K562 (cell line): ENCODE measurements around the gene ATAD2B. TPM values are rescaled to one million over a fixed set of nuclear protein-coding genes. Genes with fewer than 3 reads are reported as not detected.

Experiments used
- ATAC-seq: fragments of 200-7000 bp; cut with Tn5 transposase; 3 replicates; pipeline ENCODE4 v1.9.1; 2020; ENCODE audit warnings: moderate library complexity
- BruUV-seq: library from RNA; stranded (reverse); fragments of 400-500 nt; replicated peaks from 2 replicates; lab custom pipeline; 2021; lab: Mats Ljungman, UMichigan
- CTCF ChIA-PET: fragments of 300-600 bp; formaldehyde crosslinking; extraction: SDS; loops from one replicate; lab custom pipeline; 2021; ENCODE audit warnings: low intra/inter-chr PET ratio; lab: Yijun Ruan, JAX
- POLR2A ChIA-PET: fragments of 300-600, 350-650 bp; sonication (Branson Sonifier 250); formaldehyde crosslinking; extraction: SDS; loops from one replicate; lab custom pipeline; 2021; ENCODE audit warnings: antibody characterized with exemption, inconsistent platforms; lab: Yijun Ruan, JAX
- DNase-seq, 4 experiments: peaks; one replicate each; pipeline versions ENCODE4 v3.0.0 to v3.0.0-alpha.2; 2011 to 2018; ENCODE audit warnings: low spot score in 3 of 4, mixed read lengths in 3 of 4; ENCODE audit errors: extremely low read depth in 1 of 4
- FAIRE-seq: peaks from 2 replicates; lab custom pipeline; 2011; peaks lifted over from hg19 to GRCh38; lab: Jason Lieb, UNC
- H2AFZ ChIP-seq: 2 replicates; pipeline ENCODE4 v1.6.0; 2011; ENCODE audit warnings: low read depth, low read length, control low read depth, inconsistent platforms
- H3K27ac ChIP-seq: fragments of 200-600 bp; 3 replicates; pipeline ENCODE4 v1.8.0; 2011; ENCODE audit warnings: low read depth, mild to moderate bottlenecking, control low read depth, inconsistent platforms, low read length, moderate library complexity, mixed read lengths; ENCODE audit errors: extremely low read depth
- H3K27me3 ChIP-seq, 2 experiments: fragments of 300-600 bp in 1 of 2; 2 replicates in 1 of 2; 3 replicates in 1 of 2; pipeline versions ENCODE4 v1.6.0 to v1.8.0; 2011; ENCODE audit warnings: inconsistent platforms in 2 of 2, low read length in 2 of 2, mild to moderate bottlenecking in 1 of 2, mixed read lengths in 1 of 2, moderate library complexity in 1 of 2; ENCODE audit not compliant: control insufficient read depth in 2 of 2, insufficient read depth in 2 of 2
- H3K36me3 ChIP-seq: fragments of 300-600 bp; 3 replicates; pipeline ENCODE4 v1.8.0; 2011; ENCODE audit warnings: mild to moderate bottlenecking, low read length, inconsistent platforms; ENCODE audit not compliant: control insufficient read depth, insufficient read depth
- H3K4me1 ChIP-seq, 2 experiments: fragments of 200-600 bp in 1 of 2; replicated peaks in 1 of 2; 2 replicates in 1 of 2; 3 replicates in 1 of 2; pipeline versions ENCODE4 v1.5.1 to v1.8.0; 2011; ENCODE audit warnings: inconsistent platforms in 2 of 2, low read length in 2 of 2, mild to moderate bottlenecking in 1 of 2, mixed read lengths in 1 of 2, moderate library complexity in 1 of 2; ENCODE audit not compliant: control insufficient read depth in 2 of 2, insufficient read depth in 2 of 2
- H3K4me2 ChIP-seq: 2 replicates; pipeline ENCODE4 v1.6.1; 2011; ENCODE audit warnings: low read length, control low read depth, inconsistent platforms, mixed read lengths; ENCODE audit not compliant: insufficient read depth
- H3K4me3 ChIP-seq: fragments of 200-600 bp; sonication (generic), shearing (Covaris generic); 2 replicates; pipeline ENCODE4 v1.5.1; 2016; ENCODE audit warnings: control low read depth, inconsistent platforms
- H3K79me2 ChIP-seq: fragments of 200-600 bp; 3 replicates; pipeline ENCODE4 v1.8.0; 2011; ENCODE audit warnings: low read length, inconsistent platforms; ENCODE audit not compliant: control insufficient read depth, insufficient read depth
- H3K9ac ChIP-seq, 2 experiments: 2 replicates each; pipeline versions ENCODE4 v1.6.0 to v1.6.1; 2011; ENCODE audit warnings: low read depth in 2 of 2, low read length in 2 of 2, control low read depth in 1 of 2, inconsistent platforms in 1 of 2, mild to moderate bottlenecking in 1 of 2, mixed read lengths in 1 of 2; ENCODE audit not compliant: insufficient read depth in 1 of 2
- H3K9me1 ChIP-seq: one replicate; pipeline ENCODE4 v1.6.0; 2011; ENCODE audit warnings: inconsistent platforms, mild to moderate bottlenecking, low read length, moderate library complexity; ENCODE audit not compliant: control insufficient read depth, insufficient read depth
- H3K9me3 ChIP-seq: replicated peaks from 2 replicates; pipeline ENCODE4 v1.5.1; 2011; ENCODE audit warnings: low read depth, low read length, inconsistent platforms; ENCODE audit not compliant: control insufficient read depth, insufficient read depth
- H4K20me1 ChIP-seq: replicated peaks from 2 replicates; pipeline ENCODE4 v1.6.1; 2011; ENCODE audit warnings: low read length, inconsistent platforms, mixed read lengths; ENCODE audit not compliant: control insufficient read depth, insufficient read depth
- CHD2 ChIP-seq: IDR thresholded peaks from 2 replicates; pipeline ENCODE4 v1.6.1; 2011; ENCODE audit warnings: low read depth, low read length
- CHD4 ChIP-seq: fragments of 200-600 bp; sonication (generic); IDR thresholded peaks from 3 replicates; pipeline ENCODE4 v1.6.1; 2012; ENCODE audit warnings: low read depth, mild to moderate bottlenecking, mixed read lengths, low read length, inconsistent platforms; ENCODE audit not compliant: insufficient read depth, insufficient replicate concordance, poor library complexity, severe bottlenecking
- ZNF217 ChIP-seq: sonication (generic); formaldehyde crosslinking; IDR thresholded peaks from 2 replicates; pipeline ENCODE4 v1.8.0; 2022; ENCODE audit warnings: mild to moderate bottlenecking, missing genetic modification reagents
- ZNF282 ChIP-seq: sonication (generic); formaldehyde crosslinking; IDR thresholded peaks from 2 replicates; pipeline ENCODE4 v1.8.1; 2023; ENCODE audit warnings: missing genetic modification reagents
- ZNF583 ChIP-seq: fragments of 250-450 bp; sonication (Bioruptor Pico); IDR thresholded peaks from 2 replicates; pipeline ENCODE4 v1.4.0; 2020
- ZNF592 ChIP-seq: fragments of 450-650 bp; IDR thresholded peaks from 2 replicates; pipeline ENCODE4 v1.6.1; 2017; ENCODE audit warnings: antibody characterized with exemption, mild to moderate bottlenecking
- ZNF780A ChIP-seq: fragments of 250-450 bp; sonication (Bioruptor Pico); IDR thresholded peaks from 2 replicates; pipeline ENCODE4 v1.5.0; 2021; ENCODE audit warnings: mild to moderate bottlenecking
- WGBS: fragments of 100-300 bp; shearing (Covaris generic); methylation state at CpG from one replicate; pipeline ENCODE4 v1.1.6; 2016; ENCODE audit warnings: low coverage, mixed read lengths; ENCODE audit not compliant: insufficient coverage; ENCODE audit errors: missing lambda C conversion rate; 5-methylcytosine and 5-hydroxymethylcytosine counted together
- in situ Hi-C: fragments of 300-500 bp; cut with MboI; formaldehyde crosslinking; loops from 4 replicates; pipeline ENCODE4 v1.15.0; 2018; ENCODE audit warnings: inconsistent platforms, mixed read lengths
- intact Hi-C: fragments of 100-400 bp; cut with micrococcal nuclease; formaldehyde crosslinking; loops from 2 replicates; pipeline ENCODE4 v1.14.2; 2022
- polyA plus RNA-seq, 8 experiments: library from polyadenylated mRNA; depleted of rRNA in 4 of 8; stranded (reverse) in 5 of 8; unstranded in 3 of 8; fragments of >200 nt; fragmentation: Nextera tagmentation in 2 of 8; fragmentation: Illumina TruSeq in 1 of 8; extraction: Ambion mirVana in 2 of 8; extraction: Trizol in 1 of 8; gene quantifications; 2 replicates each; pipeline versions ENCODE4 v1.2.1 to v1.2.3, GENCODE V29; 2011 to 2014; ENCODE audit warnings: inconsistent platforms in 1 of 8, missing spikeins in 1 of 8
- total RNA-seq, 7 experiments: library from RNA; depleted of rRNA in 6 of 7; stranded (reverse); fragments of >200 nt in 6 of 7; fragmentation: Illumina TruSeq in 2 of 7; extraction: Trizol in 2 of 7; gene quantifications; 2 replicates each; pipeline versions ENCODE4 v1.2.1 to v1.2.3, GENCODE V29; 2011 to 2021; ENCODE audit warnings: low replicate concordance in 1 of 7

ATAD2B gene
- total and polyA plus RNA-seq, 9 of the 15 experiments (the other 6 are each of a cell fraction or from before 2014, with no cell fraction given): 3.2 to 21.6 (median 11.4) TPM

- TF ChIP-seq CHD4: no peak
- TF ChIP-seq ZNF583: no peak
- no peak for TF ChIP-seq ZNF780A (CRISPR knock-in tag)
- TF ChIP-seq ZNF217 (CRISPR knock-in tag): no peak
- no peak for TF ChIP-seq ZNF592
- TF ChIP-seq ZNF282 (CRISPR knock-in tag): no peak
- no peak for TF ChIP-seq CHD2
- CTCF ChIA-PET: no interaction called here
- intact Hi-C loops (no loop called here), in situ Hi-C loops (no loop called here)
- FAIRE-seq: no peak
- 100% methylated on average over 1 of the region's 1 CpG for WGBS
- Histone ChIP-seq H2AFZ (no peak overlapping the region), H3K27me3 (no peaks in the 10 kb centered on the region), H4K20me1 (no peaks in the 10 kb centered on the region), H3K36me3 (peaks cover 10% of the 10 kb centered on the region; the same call in 1 of the 3 replicates), H3K79me2 (no peaks in the 10 kb centered on the region; the same call in 2 of the 3 replicates), H3K9me1 (no peaks in the 10 kb centered on the region), H3K27ac (no peak overlapping the region), H3K9ac (no peak overlapping the region), H3K9me3 (no peaks in the 10 kb centered on the region), H3K4me3 (no peak overlapping the region), H3K4me1 (no peaks in the 10 kb centered on the region), H3K4me2 (no peak overlapping the region)
- ATAC-seq: no peak
- DNase-seq: no peak
- no TSS peak for BruUV-seq
- POLR2A ChIA-PET: no interaction called here
Measured at GRCh38 chr2:23838581-23838980, 88.3 kb downstream of the ATAD2B start.
